Lung (tissue), 12 donors: ENCODE data around the gene STAC. TPM values are rescaled to one million over a fixed set of nuclear protein-coding genes. Genes with fewer than 3 reads are reported as not detected.

ENCODE experiments used
- ATAC-seq: fragments of 200-7000 bp; cut with Tn5 transposase; one replicate; pipeline ENCODE4 v1.9.1; 2020; ENCODE audit warnings: moderate number of reproducible peaks; ENCODE audit not compliant: insufficient read depth, low FRiP score
- DNase-seq, 3 donors: peaks; one replicate each; pipeline ENCODE4 v3.0.0-alpha.2; 2013 to 2017
- H3K27ac ChIP-seq, 2 donors: one replicate each; pipeline ENCODE4 v1.5.1; 2013; ENCODE audit warnings: mild to moderate bottlenecking in 2 of 2, moderate library complexity in 2 of 2, control low read depth in 1 of 2, inconsistent platforms in 1 of 2, low read depth in 1 of 2, low read length in 1 of 2
- H3K27me3 ChIP-seq, 3 donors: one replicate each; pipeline ENCODE4 v1.5.1; 2013; ENCODE audit warnings: low read length in 2 of 3; ENCODE audit not compliant: control insufficient read depth in 3 of 3, insufficient read depth in 3 of 3
- H3K36me3 ChIP-seq, 4 donors: one replicate each; pipeline ENCODE4 v1.5.1; 2013; ENCODE audit warnings: low read length in 4 of 4, mild to moderate bottlenecking in 1 of 4, moderate library complexity in 1 of 4; ENCODE audit not compliant: control insufficient read depth in 4 of 4, insufficient read depth in 4 of 4
- H3K4me1 ChIP-seq, 5 donors: one replicate each; pipeline ENCODE4 v1.5.1; 2013; ENCODE audit warnings: low read length in 5 of 5, mild to moderate bottlenecking in 2 of 5, moderate library complexity in 1 of 5; ENCODE audit not compliant: control insufficient read depth in 5 of 5, insufficient read depth in 5 of 5
- H3K4me3 ChIP-seq: one replicate; pipeline ENCODE4 v1.5.1; 2013; ENCODE audit warnings: mild to moderate bottlenecking, control low read depth, moderate library complexity
- H3K9ac ChIP-seq, 2 donors: one replicate each; pipeline ENCODE4 v1.5.1; 2013; ENCODE audit warnings: low read length in 2 of 2, control low read depth in 1 of 2; ENCODE audit not compliant: insufficient read depth in 1 of 2
- H3K9me3 ChIP-seq, 4 donors: one replicate each; pipeline ENCODE4 v1.5.1; 2013; ENCODE audit warnings: low read length in 3 of 4, mild to moderate bottlenecking in 1 of 4, moderate library complexity in 1 of 4; ENCODE audit not compliant: control insufficient read depth in 4 of 4, insufficient read depth in 3 of 4
- CTCF ChIP-seq: IDR thresholded peaks from 2 replicates; pipeline ENCODE4 v1.5.1; 2012; ENCODE audit warnings: mild to moderate bottlenecking; ENCODE audit errors: control extremely low read depth, extremely low read depth
- WGBS, 2 donors: extraction: QIAGEN DNeasy Blood & Tissue Kit; methylation state at CpG; one replicate each; pipeline ENCODE4 v1.1.7; 2013; 5-methylcytosine and 5-hydroxymethylcytosine counted together
- polyA plus RNA-seq, 2 donors: library from polyadenylated mRNA; stranded (reverse); fragments of 200-250 nt; gene quantifications; one replicate each; pipeline ENCODE4 v1.2.1, GENCODE V29; 2013
- total RNA-seq, 2 donors: library from RNA; depleted of rRNA in 1 of 2; stranded (reverse); fragments of >200 nt in 1 of 2; gene quantifications; one replicate each; pipeline ENCODE4 v1.2.1, GENCODE V29; 2014 to 2021
- donor health status: control.
- donor health status: control.
- donor health status: Bipolar disorder and iron deficiency.
- donor health status: healthy.
- donor health status: DM: yes; HTN: yes; CAD: no.

STAC gene
- total and polyA plus RNA-seq, 4 donors, result 1.3 to 17.2 (median 5.7) TPM

- Histone ChIP-seq H3K27me3 (no peaks in the 10 kb centered on the region), H3K9ac (no peak overlapping the region), H3K36me3 (no peaks in the 10 kb centered on the region), H3K4me1 (no peaks in the 10 kb centered on the region), H3K27ac (no peak overlapping the region), H3K4me3 (no peak overlapping the region), H3K9me3 (no peaks in the 10 kb centered on the region)
- no peak for TF ChIP-seq CTCF
- DNase-seq (no peak), ATAC-seq (no peak)
- 79 to 87% methylated on average over 5 of the region's 5 CpGs for WGBS, 2 donors
Measured at GRCh38 chr3:36511791-36512486, 131.6 kb downstream of the STAC start.

GRCh38 chr3:36512555-36512954 lies 132.3 kb downstream of the STAC start:
- H3K36me3 ChIP-seq, result no peaks in the 10 kb centered on the region
- ATAC-seq, result no peak
- DNase-seq, result no peak
- H3K9me3 ChIP-seq, result no peaks in the 10 kb centered on the region
- no peak overlapping the region for H3K27ac ChIP-seq
- no peak for TF ChIP-seq CTCF
- peaks cover 0 to 3% (median 0%) of the 10 kb centered on the region in 5 donors for H3K4me1 ChIP-seq
- WGBS, 2 donors, result 71 to 75% methylated on average over 3 of the region's 3 CpGs
- no peak overlapping the region for H3K9ac ChIP-seq
- H3K27me3 ChIP-seq, result no peaks in the 10 kb centered on the region
- no peak overlapping the region for H3K4me3 ChIP-seq

- no peak overlapping the region for H3K27ac ChIP-seq
- no peaks in the 10 kb centered on the region for H3K9me3 ChIP-seq
- DNase-seq (no peak), ATAC-seq (no peak)
- 97 to 100% methylated on average over 1 of the region's 1 CpG for WGBS, 2 donors
- no peaks in the 10 kb centered on the region for H3K36me3 ChIP-seq
- TF ChIP-seq CTCF, result no peak
- H3K27me3 ChIP-seq, result no peaks in the 10 kb centered on the region
- no peak overlapping the region for H3K4me3 ChIP-seq
- peaks cover 0 to 7% (median 0%) of the 10 kb centered on the region in 5 donors for H3K4me1 ChIP-seq
- no peak overlapping the region for H3K9ac ChIP-seq
Measured at GRCh38 chr3:36514171-36514570, 133.9 kb downstream of the STAC start.

GRCh38 chr3:36519682-36520081 lies 139.4 kb downstream of the STAC start:
- ATAC-seq (no peak), DNase-seq (no peak)
- no peaks in the 10 kb centered on the region for H3K9me3 ChIP-seq
- H3K9ac ChIP-seq, result no peak overlapping the region
- no peak overlapping the region for H3K4me3 ChIP-seq
- H3K36me3 ChIP-seq, result no peaks in the 10 kb centered on the region
- no peak for TF ChIP-seq CTCF
- no peaks in the 10 kb centered on the region for H3K27me3 ChIP-seq
- 92 to 93% methylated on average over 3 of the region's 3 CpGs for WGBS, 2 donors
- H3K4me1 ChIP-seq, result peaks cover 0 to 7% (median 2%) of the 10 kb centered on the region in 5 donors
- H3K27ac ChIP-seq, result no peak overlapping the region
